HepG2 (cell line): ENCODE data around the gene TTC39C. TPM values are rescaled to one million over a fixed set of nuclear protein-coding genes. Genes with fewer than 3 reads are reported as not detected.

Source experiments
- CBFB ChIP-seq: sonication (generic); formaldehyde crosslinking; IDR thresholded peaks from 2 replicates; pipeline ENCODE4 v1.4.0; 2020; ENCODE audit warnings: missing genetic modification reagents
- ESRRA ChIP-seq: sonication (generic); formaldehyde crosslinking; IDR thresholded peaks from 2 replicates; pipeline ENCODE4 v1.5.1; 2020; ENCODE audit warnings: mild to moderate bottlenecking, low read depth, missing genetic modification reagents
- GATA4 ChIP-seq: sonication (generic); IDR thresholded peaks from 2 replicates; pipeline ENCODE4 v1.6.1; 2016; ENCODE audit warnings: antibody characterized with exemption, low read depth, borderline replicate concordance
- MEIS2 ChIP-seq: sonication (generic); formaldehyde crosslinking; IDR thresholded peaks from 2 replicates; pipeline ENCODE4 v1.9.0; 2021; ENCODE audit warnings: mild to moderate bottlenecking, missing genetic modification reagents
- MTA3 ChIP-seq: sonication (generic); formaldehyde crosslinking; IDR thresholded peaks from 2 replicates; pipeline ENCODE4 v1.4.0; 2020; ENCODE audit warnings: missing genetic modification reagents
- THYN1 ChIP-seq: sonication (generic); formaldehyde crosslinking; IDR thresholded peaks from 2 replicates; pipeline ENCODE4 v1.8.1; 2023; ENCODE audit warnings: low read depth, mild to moderate bottlenecking, moderate library complexity, missing genetic modification reagents, borderline replicate concordance
- TRAFD1 ChIP-seq: sonication (generic); formaldehyde crosslinking; IDR thresholded peaks from 2 replicates; pipeline ENCODE4 v1.5.1; 2020; ENCODE audit warnings: missing genetic modification reagents, mild to moderate bottlenecking, borderline replicate concordance
- TRIM24 ChIP-seq: sonication (generic); formaldehyde crosslinking; IDR thresholded peaks from 2 replicates; pipeline ENCODE4 v1.8.0; 2022; ENCODE audit warnings: mild to moderate bottlenecking, missing genetic modification reagents
- ZFP36L1 ChIP-seq: sonication (generic); formaldehyde crosslinking; IDR thresholded peaks from 2 replicates; pipeline ENCODE4 v1.8.0; 2022; ENCODE audit warnings: mild to moderate bottlenecking, missing genetic modification reagents, moderate library complexity
- ZNF124 ChIP-seq: sonication (generic); formaldehyde crosslinking; IDR thresholded peaks from 2 replicates; pipeline ENCODE4 v1.4.0; 2020; ENCODE audit warnings: missing genetic modification reagents
- ZNF263 ChIP-seq: sonication (generic); formaldehyde crosslinking; IDR thresholded peaks from 2 replicates; pipeline ENCODE4 v1.4.0; 2020; ENCODE audit warnings: missing genetic modification reagents
- ZNF414 ChIP-seq: sonication (generic); formaldehyde crosslinking; IDR thresholded peaks from 2 replicates; pipeline ENCODE4 v1.5.0; 2020; ENCODE audit warnings: missing genetic modification reagents
- ZNF607 ChIP-seq: sonication (generic); formaldehyde crosslinking; IDR thresholded peaks from 2 replicates; pipeline ENCODE4 v1.5.1; 2020; ENCODE audit warnings: missing genetic modification reagents, mild to moderate bottlenecking, borderline replicate concordance
- ZNF616 ChIP-seq: sonication (generic); formaldehyde crosslinking; IDR thresholded peaks from 2 replicates; pipeline ENCODE4 v1.5.0; 2020; ENCODE audit warnings: low read depth, mild to moderate bottlenecking, missing genetic modification reagents
- ZNF691 ChIP-seq: sonication (generic); formaldehyde crosslinking; IDR thresholded peaks from 2 replicates; pipeline ENCODE4 v1.4.0; 2020; ENCODE audit warnings: missing genetic modification reagents, low read depth, mild to moderate bottlenecking, borderline replicate concordance
- ZNF772 ChIP-seq: sonication (generic); formaldehyde crosslinking; IDR thresholded peaks from 2 replicates; pipeline ENCODE4 v1.5.0; 2020; ENCODE audit warnings: mild to moderate bottlenecking, missing genetic modification reagents
- polyA plus RNA-seq, 8 experiments: library from polyadenylated mRNA; depleted of rRNA in 3 of 8; stranded (reverse) in 7 of 8; unstranded in 1 of 8; fragments of >200 nt; fragmentation: Illumina TruSeq in 4 of 8; extraction: Trizol in 4 of 8; gene quantifications; 2 replicates each; pipeline versions ENCODE4 v1.2.1 to v1.2.3, GENCODE V29; 2011 to 2016; ENCODE audit warnings: low read depth in 4 of 8, missing spikeins in 1 of 8, mixed read lengths in 1 of 8; ENCODE audit not compliant: insufficient read depth in 1 of 8
- total RNA-seq, 5 experiments: library from RNA; depleted of rRNA; stranded (reverse); fragments of >200 nt; fragmentation: Illumina TruSeq; extraction: Trizol; gene quantifications; 2 replicates each; pipeline ENCODE4 v1.2.3, GENCODE V29; 2016; ENCODE audit warnings: low read depth in 1 of 5
- TF ChIP-seq, protein P1 (sequence below): sonication (generic); formaldehyde crosslinking; IDR thresholded peaks from 2 replicates; pipeline ENCODE4 v1.8.0; 2022; ENCODE audit warnings: low read depth, missing genetic modification reagents
- TF ChIP-seq, protein P2 (sequence below): sonication (generic); formaldehyde crosslinking; IDR thresholded peaks from 2 replicates; pipeline ENCODE4; 2020; ENCODE audit warnings: missing genetic modification reagents, mild to moderate bottlenecking, borderline replicate concordance
- TF ChIP-seq, protein P3 (sequence below): sonication (generic); formaldehyde crosslinking; IDR thresholded peaks from 2 replicates; pipeline ENCODE4 v1.8.0; 2022; ENCODE audit warnings: missing genetic modification reagents, mild to moderate bottlenecking, moderate library complexity, borderline replicate concordance

TTC39C gene
- total and polyA plus RNA-seq, 2 of the 13 experiments (the other 11 are each of a cell fraction or from before 2014, with no cell fraction given): 19.1 to 25.9 TPM

DNA sequence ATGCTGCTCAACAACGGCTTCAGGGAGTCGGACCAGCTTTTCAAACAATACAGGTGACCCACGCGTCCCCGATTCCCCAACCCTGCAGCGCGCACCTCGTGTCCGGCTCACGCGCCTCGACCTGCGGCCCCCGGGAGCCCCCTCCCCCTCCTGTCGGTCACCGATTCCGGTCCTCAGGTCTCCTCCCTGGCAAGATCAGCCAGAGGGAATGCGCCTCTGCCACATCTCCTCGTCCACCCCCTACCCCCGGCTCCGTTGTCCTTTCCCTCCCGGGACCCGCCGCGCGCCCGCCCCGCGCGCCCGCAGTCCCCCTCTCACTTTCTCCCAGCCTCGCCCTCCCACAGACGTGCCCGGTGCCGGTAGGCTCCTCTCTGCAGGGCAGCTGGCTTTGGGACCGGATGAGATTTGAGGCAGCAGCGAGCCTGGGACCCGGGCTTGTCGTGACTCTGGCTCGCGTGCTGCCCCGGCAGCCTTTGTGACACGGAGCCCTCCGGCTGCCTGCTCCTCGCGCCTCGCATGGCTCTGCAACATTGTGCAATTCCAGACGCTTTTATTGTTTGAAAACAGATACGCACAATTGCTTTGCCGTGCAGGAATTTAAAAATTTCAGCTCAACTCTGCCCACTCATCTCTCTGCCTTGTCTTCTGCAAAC is 558 bp downstream of the TTC39C start (continued):
- TF ChIP-seq TRAFD1 (CRISPR knock-in tag) (no peak), MTA3 (no peak), ZNF691 (CRISPR knock-in tag) (no peak), ZNF263 (no peak), ESRRA (CRISPR knock-in tag) (no peak), ZNF607 (no peak), ZFP36L1 (no peak), CBFB (no peak), MEIS2 (CRISPR knock-in tag) (peak; percentile 16; the same call in 1 of the 2 replicates), ZNF616 (CRISPR knock-in tag) (no peak), ZNF772 (CRISPR knock-in tag) (no peak), ZNF124 (CRISPR knock-in tag) (no peak), ZNF414 (CRISPR knock-in tag) (no peak), GATA4 (no peak), THYN1 (CRISPR knock-in tag) (no peak), TRIM24 (CRISPR knock-in tag) (no peak)
- TF ChIP-seq, protein P1, sequence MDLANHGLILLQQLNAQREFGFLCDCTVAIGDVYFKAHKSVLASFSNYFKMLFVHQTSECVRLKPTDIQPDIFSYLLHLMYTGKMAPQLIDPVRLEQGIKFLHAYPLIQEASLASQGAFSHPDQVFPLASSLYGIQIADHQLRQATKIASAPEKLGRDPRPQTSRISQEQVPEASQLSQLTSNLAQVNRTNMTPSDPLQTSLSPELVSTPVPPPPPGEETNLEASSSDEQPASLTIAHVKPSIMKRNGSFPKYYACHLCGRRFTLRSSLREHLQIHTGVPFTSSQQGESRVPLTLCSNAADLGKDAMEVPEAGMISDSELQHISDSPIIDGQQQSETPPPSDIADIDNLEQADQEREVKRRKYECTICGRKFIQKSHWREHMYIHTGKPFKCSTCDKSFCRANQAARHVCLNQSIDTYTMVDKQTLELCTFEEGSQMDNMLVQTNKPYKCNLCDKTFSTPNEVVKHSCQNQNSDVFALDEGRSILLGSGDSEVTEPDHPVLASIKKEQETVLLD (CRISPR knock-in tag): peak; percentile 28; the same call in 1 of the 2 replicates
- TF ChIP-seq, protein P2, sequence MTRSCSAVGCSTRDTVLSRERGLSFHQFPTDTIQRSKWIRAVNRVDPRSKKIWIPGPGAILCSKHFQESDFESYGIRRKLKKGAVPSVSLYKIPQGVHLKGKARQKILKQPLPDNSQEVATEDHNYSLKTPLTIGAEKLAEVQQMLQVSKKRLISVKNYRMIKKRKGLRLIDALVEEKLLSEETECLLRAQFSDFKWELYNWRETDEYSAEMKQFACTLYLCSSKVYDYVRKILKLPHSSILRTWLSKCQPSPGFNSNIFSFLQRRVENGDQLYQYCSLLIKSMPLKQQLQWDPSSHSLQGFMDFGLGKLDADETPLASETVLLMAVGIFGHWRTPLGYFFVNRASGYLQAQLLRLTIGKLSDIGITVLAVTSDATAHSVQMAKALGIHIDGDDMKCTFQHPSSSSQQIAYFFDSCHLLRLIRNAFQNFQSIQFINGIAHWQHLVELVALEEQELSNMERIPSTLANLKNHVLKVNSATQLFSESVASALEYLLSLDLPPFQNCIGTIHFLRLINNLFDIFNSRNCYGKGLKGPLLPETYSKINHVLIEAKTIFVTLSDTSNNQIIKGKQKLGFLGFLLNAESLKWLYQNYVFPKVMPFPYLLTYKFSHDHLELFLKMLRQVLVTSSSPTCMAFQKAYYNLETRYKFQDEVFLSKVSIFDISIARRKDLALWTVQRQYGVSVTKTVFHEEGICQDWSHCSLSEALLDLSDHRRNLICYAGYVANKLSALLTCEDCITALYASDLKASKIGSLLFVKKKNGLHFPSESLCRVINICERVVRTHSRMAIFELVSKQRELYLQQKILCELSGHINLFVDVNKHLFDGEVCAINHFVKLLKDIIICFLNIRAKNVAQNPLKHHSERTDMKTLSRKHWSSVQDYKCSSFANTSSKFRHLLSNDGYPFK (CRISPR knock-in tag): no peak
- TF ChIP-seq, protein P3, sequence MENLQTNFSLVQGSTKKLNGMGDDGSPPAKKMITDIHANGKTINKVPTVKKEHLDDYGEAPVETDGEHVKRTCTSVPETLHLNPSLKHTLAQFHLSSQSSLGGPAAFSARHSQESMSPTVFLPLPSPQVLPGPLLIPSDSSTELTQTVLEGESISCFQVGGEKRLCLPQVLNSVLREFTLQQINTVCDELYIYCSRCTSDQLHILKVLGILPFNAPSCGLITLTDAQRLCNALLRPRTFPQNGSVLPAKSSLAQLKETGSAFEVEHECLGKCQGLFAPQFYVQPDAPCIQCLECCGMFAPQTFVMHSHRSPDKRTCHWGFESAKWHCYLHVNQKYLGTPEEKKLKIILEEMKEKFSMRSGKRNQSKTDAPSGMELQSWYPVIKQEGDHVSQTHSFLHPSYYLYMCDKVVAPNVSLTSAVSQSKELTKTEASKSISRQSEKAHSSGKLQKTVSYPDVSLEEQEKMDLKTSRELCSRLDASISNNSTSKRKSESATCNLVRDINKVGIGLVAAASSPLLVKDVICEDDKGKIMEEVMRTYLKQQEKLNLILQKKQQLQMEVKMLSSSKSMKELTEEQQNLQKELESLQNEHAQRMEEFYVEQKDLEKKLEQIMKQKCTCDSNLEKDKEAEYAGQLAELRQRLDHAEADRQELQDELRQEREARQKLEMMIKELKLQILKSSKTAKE: no peak
